K562 (cell line): ENCODE results near the gene TBC1D5. TPM values are rescaled to one million over a fixed set of nuclear protein-coding genes. Genes with fewer than 3 reads are reported as not detected.
"Not testable (repeated sequence)": the region's sequence is repeated elsewhere in the genome, so short reads cannot be mapped to it uniquely, and the experiment has no call there.

Source experiments
- ATAC-seq: fragments of 200-7000 bp; cut with Tn5 transposase; 3 replicates; pipeline ENCODE4 v1.9.1; 2020; ENCODE audit warnings: moderate library complexity
- BruUV-seq: library from RNA; stranded (reverse); fragments of 400-500 nt; replicated peaks from 2 replicates; lab custom pipeline; 2021; lab: Mats Ljungman, UMichigan
- CTCF ChIA-PET: fragments of 300-600 bp; formaldehyde crosslinking; extraction: SDS; loops from one replicate; lab custom pipeline; 2021; ENCODE audit warnings: low intra/inter-chr PET ratio; lab: Yijun Ruan, JAX
- POLR2A ChIA-PET: fragments of 300-600, 350-650 bp; sonication (Branson Sonifier 250); formaldehyde crosslinking; extraction: SDS; loops from one replicate; lab custom pipeline; 2021; ENCODE audit warnings: antibody characterized with exemption, inconsistent platforms; lab: Yijun Ruan, JAX
- DNase-seq, 4 experiments: peaks; one replicate each; pipeline versions ENCODE4 v3.0.0 to v3.0.0-alpha.2; 2011 to 2018; ENCODE audit warnings: low spot score in 3 of 4, mixed read lengths in 3 of 4; ENCODE audit errors: extremely low read depth in 1 of 4
- FAIRE-seq: peaks from 2 replicates; lab custom pipeline; 2011; peaks lifted over from hg19 to GRCh38; lab: Jason Lieb, UNC
- H2AFZ ChIP-seq: 2 replicates; pipeline ENCODE4 v1.6.0; 2011; ENCODE audit warnings: low read depth, low read length, control low read depth, inconsistent platforms
- H3K27ac ChIP-seq: fragments of 200-600 bp; 3 replicates; pipeline ENCODE4 v1.8.0; 2011; ENCODE audit warnings: low read depth, mild to moderate bottlenecking, control low read depth, inconsistent platforms, low read length, moderate library complexity, mixed read lengths; ENCODE audit errors: extremely low read depth
- H3K27me3 ChIP-seq, 2 experiments: fragments of 300-600 bp in 1 of 2; 2 replicates in 1 of 2; 3 replicates in 1 of 2; pipeline versions ENCODE4 v1.6.0 to v1.8.0; 2011; ENCODE audit warnings: inconsistent platforms in 2 of 2, low read length in 2 of 2, mild to moderate bottlenecking in 1 of 2, mixed read lengths in 1 of 2, moderate library complexity in 1 of 2; ENCODE audit not compliant: control insufficient read depth in 2 of 2, insufficient read depth in 2 of 2
- H3K36me3 ChIP-seq: fragments of 300-600 bp; 3 replicates; pipeline ENCODE4 v1.8.0; 2011; ENCODE audit warnings: mild to moderate bottlenecking, low read length, inconsistent platforms; ENCODE audit not compliant: control insufficient read depth, insufficient read depth
- H3K4me1 ChIP-seq, 2 experiments: fragments of 200-600 bp in 1 of 2; replicated peaks in 1 of 2; 2 replicates in 1 of 2; 3 replicates in 1 of 2; pipeline versions ENCODE4 v1.5.1 to v1.8.0; 2011; ENCODE audit warnings: inconsistent platforms in 2 of 2, low read length in 2 of 2, mild to moderate bottlenecking in 1 of 2, mixed read lengths in 1 of 2, moderate library complexity in 1 of 2; ENCODE audit not compliant: control insufficient read depth in 2 of 2, insufficient read depth in 2 of 2
- H3K4me2 ChIP-seq: 2 replicates; pipeline ENCODE4 v1.6.1; 2011; ENCODE audit warnings: low read length, control low read depth, inconsistent platforms, mixed read lengths; ENCODE audit not compliant: insufficient read depth
- H3K4me3 ChIP-seq: fragments of 200-600 bp; sonication (generic), shearing (Covaris generic); 2 replicates; pipeline ENCODE4 v1.5.1; 2016; ENCODE audit warnings: control low read depth, inconsistent platforms
- H3K79me2 ChIP-seq: fragments of 200-600 bp; 3 replicates; pipeline ENCODE4 v1.8.0; 2011; ENCODE audit warnings: low read length, inconsistent platforms; ENCODE audit not compliant: control insufficient read depth, insufficient read depth
- H3K9ac ChIP-seq, 2 experiments: 2 replicates each; pipeline versions ENCODE4 v1.6.0 to v1.6.1; 2011; ENCODE audit warnings: low read depth in 2 of 2, low read length in 2 of 2, control low read depth in 1 of 2, inconsistent platforms in 1 of 2, mild to moderate bottlenecking in 1 of 2, mixed read lengths in 1 of 2; ENCODE audit not compliant: insufficient read depth in 1 of 2
- H3K9me1 ChIP-seq: one replicate; pipeline ENCODE4 v1.6.0; 2011; ENCODE audit warnings: inconsistent platforms, mild to moderate bottlenecking, low read length, moderate library complexity; ENCODE audit not compliant: control insufficient read depth, insufficient read depth
- H3K9me3 ChIP-seq: replicated peaks from 2 replicates; pipeline ENCODE4 v1.5.1; 2011; ENCODE audit warnings: low read depth, low read length, inconsistent platforms; ENCODE audit not compliant: control insufficient read depth, insufficient read depth
- H4K20me1 ChIP-seq: replicated peaks from 2 replicates; pipeline ENCODE4 v1.6.1; 2011; ENCODE audit warnings: low read length, inconsistent platforms, mixed read lengths; ENCODE audit not compliant: control insufficient read depth, insufficient read depth
- IRF2 ChIP-seq: sonication (generic); formaldehyde crosslinking; IDR thresholded peaks from 2 replicates; pipeline ENCODE4 v1.8.1; 2022; ENCODE audit warnings: mild to moderate bottlenecking, missing genetic modification reagents
- KLF10 ChIP-seq: fragments of 250-450 bp; sonication (Bioruptor Pico); IDR thresholded peaks from 2 replicates; pipeline ENCODE4 v1.6.1; 2021; ENCODE audit warnings: matching md5 sums
- NEUROD1 ChIP-seq: fragments of 150-350 bp; IDR thresholded peaks from 2 replicates; pipeline ENCODE4 v1.6.1; 2014; ENCODE audit warnings: borderline replicate concordance, low read length, low read depth; ENCODE audit not compliant: partially characterized antibody
- ZNF134 ChIP-seq: fragments of 250-450 bp; sonication (Bioruptor Pico); conservative IDR thresholded peaks from 2 replicates; pipeline ENCODE4 v1.4.0; 2020
- WGBS: fragments of 100-300 bp; shearing (Covaris generic); methylation state at CpG from one replicate; pipeline ENCODE4 v1.1.6; 2016; ENCODE audit warnings: low coverage, mixed read lengths; ENCODE audit not compliant: insufficient coverage; ENCODE audit errors: missing lambda C conversion rate; 5-methylcytosine and 5-hydroxymethylcytosine counted together
- in situ Hi-C: fragments of 300-500 bp; cut with MboI; formaldehyde crosslinking; loops from 4 replicates; pipeline ENCODE4 v1.15.0; 2018; ENCODE audit warnings: inconsistent platforms, mixed read lengths
- intact Hi-C: fragments of 100-400 bp; cut with micrococcal nuclease; formaldehyde crosslinking; loops from 2 replicates; pipeline ENCODE4 v1.14.2; 2022
- polyA plus RNA-seq, 8 experiments: library from polyadenylated mRNA; depleted of rRNA in 4 of 8; stranded (reverse) in 5 of 8; unstranded in 3 of 8; fragments of >200 nt; fragmentation: Nextera tagmentation in 2 of 8; fragmentation: Illumina TruSeq in 1 of 8; extraction: Ambion mirVana in 2 of 8; extraction: Trizol in 1 of 8; gene quantifications; 2 replicates each; pipeline versions ENCODE4 v1.2.1 to v1.2.3, GENCODE V29; 2011 to 2014; ENCODE audit warnings: inconsistent platforms in 1 of 8, missing spikeins in 1 of 8
- total RNA-seq, 7 experiments: library from RNA; depleted of rRNA in 6 of 7; stranded (reverse); fragments of >200 nt in 6 of 7; fragmentation: Illumina TruSeq in 2 of 7; extraction: Trizol in 2 of 7; gene quantifications; 2 replicates each; pipeline versions ENCODE4 v1.2.1 to v1.2.3, GENCODE V29; 2011 to 2021; ENCODE audit warnings: low replicate concordance in 1 of 7

TBC1D5 gene
- total and polyA plus RNA-seq, 9 of the 15 experiments (the other 6 are each of a cell fraction or from before 2014, with no cell fraction given) = 2.9 to 38.1 (median 25.6) TPM

DNA sequence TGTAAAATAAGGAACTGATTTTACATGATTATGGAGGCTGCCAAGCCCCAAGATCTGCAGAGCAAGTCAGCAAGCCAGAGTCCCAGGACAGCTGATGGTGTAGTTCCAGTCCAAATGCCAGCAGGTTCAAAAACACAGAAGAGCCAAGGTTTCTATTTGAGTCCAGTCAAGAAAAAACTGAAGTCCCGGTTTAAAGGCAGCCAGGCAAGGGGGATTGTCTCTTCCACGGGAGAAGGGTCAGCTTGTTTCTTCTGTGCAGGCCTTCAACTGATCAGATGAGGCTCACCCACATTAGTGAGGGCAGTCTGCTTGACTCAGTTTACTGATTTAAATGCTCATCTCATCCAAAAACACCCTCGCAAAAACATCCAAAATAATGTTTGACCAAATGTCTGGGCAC lies 611.5 kb downstream of the TBC1D5 start:
- peaks cover 9 to 27% of the 10 kb centered on the region in 2 experiments; a peak in 4 of 5 replicates for H3K27me3 ChIP-seq
- ATAC-seq = no peak
- in situ Hi-C loops = no loop called here
- TF ChIP-seq ZNF134 (CRISPR knock-in tag) (peak; percentile 86), IRF2 (no peak)
- TF ChIP-seq, all 486 proteins: peak for 1
- H3K27ac ChIP-seq = no peak overlapping the region
- H3K9ac ChIP-seq = no peak overlapping the region
- BruUV-seq = no TSS peak
- H3K4me2 ChIP-seq = no peak overlapping the region
- H4K20me1 ChIP-seq = no peaks in the 10 kb centered on the region
- POLR2A ChIA-PET = interaction anchor here (0.7 to 1.2 kb wide), 3 partner anchors 8 to 529 kb away, joined by 3 to 4 read pairs (median 3); no protein-coding TSS in a partner anchor
- no peaks in the 10 kb centered on the region for H3K79me2 ChIP-seq
- H3K4me1 ChIP-seq = no peaks in the 10 kb centered on the region
- FAIRE-seq = no peak
- CTCF ChIA-PET = no interaction called here
- intact Hi-C loops = no loop called here
- no peaks in the 10 kb centered on the region for H3K9me1 ChIP-seq
- H3K36me3 ChIP-seq = no peaks in the 10 kb centered on the region
- no peak overlapping the region for H3K4me3 ChIP-seq
- no peak for DNase-seq
- WGBS = 3% methylated on average over 3 of the region's 3 CpGs
- no peak overlapping the region for H2AFZ ChIP-seq
- no peaks in the 10 kb centered on the region for H3K9me3 ChIP-seq

- Histone ChIP-seq H3K9me1 (no peaks in the 10 kb centered on the region), H3K9me3 (no peaks in the 10 kb centered on the region), H3K79me2 (no peaks in the 10 kb centered on the region), H4K20me1 (no peaks in the 10 kb centered on the region), H3K27me3 (peaks cover 6 to 22% of the 10 kb centered on the region in 2 experiments; a peak in 4 of 5 replicates), H3K4me2 (no peak overlapping the region), H3K9ac (no peak overlapping the region), H3K4me3 (no peak overlapping the region), H3K4me1 (no peaks in the 10 kb centered on the region), H2AFZ (no peak overlapping the region), H3K36me3 (no peaks in the 10 kb centered on the region), H3K27ac (no peak overlapping the region)
- no peak for FAIRE-seq
- CTCF ChIA-PET = no interaction called here
- WGBS = 0% methylated on average over 3 of the region's 3 CpGs
- no peak for ATAC-seq
- POLR2A ChIA-PET = no interaction called here
- DNase-seq = no peak
- no TSS peak for BruUV-seq
- TF ChIP-seq NEUROD1 (no peak), KLF10 (CRISPR knock-in tag) (no peak)
- intact Hi-C loops = no loop called here
- in situ Hi-C loops = no loop called here
These were observed 612.9 kb downstream of the TBC1D5 start for GRCh38 chr3:17129556-17129955.

DNA sequence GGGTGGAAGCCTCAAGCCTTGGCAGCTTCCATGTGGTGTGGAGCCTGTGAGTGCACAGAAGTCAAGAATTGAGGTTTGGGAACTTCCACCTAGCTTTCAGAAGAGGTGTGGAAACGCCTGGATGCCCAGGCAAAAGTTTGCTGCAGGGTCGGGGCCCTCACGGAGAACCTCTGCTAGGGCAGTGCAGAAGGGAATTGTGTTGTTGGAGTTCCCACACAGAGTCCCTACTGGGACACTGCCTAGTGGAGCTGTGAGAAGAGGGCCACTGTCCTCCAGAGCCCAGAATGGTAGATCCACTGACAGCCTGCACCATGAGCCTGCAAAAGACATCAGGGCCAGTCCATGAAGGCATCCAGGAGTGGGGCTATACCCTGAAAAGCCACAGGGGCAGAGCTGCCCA lies 613.8 kb downstream of the TBC1D5 start:
- POLR2A ChIA-PET, CTCF ChIA-PET: not testable (repeated sequence)

More for the DNA sequence above, 613.8 kb downstream of the TBC1D5 start:
- H3K9me1 ChIP-seq, H3K27ac ChIP-seq, H3K4me2 ChIP-seq, H4K20me1 ChIP-seq, DNase-seq, H3K4me1 ChIP-seq, in situ Hi-C loops, BruUV-seq, H3K9ac ChIP-seq, H3K4me3 ChIP-seq, ATAC-seq, intact Hi-C loops, H2AFZ ChIP-seq, H3K79me2 ChIP-seq, FAIRE-seq, H3K9me3 ChIP-seq, H3K36me3 ChIP-seq: not testable (repeated sequence)
- 0% methylated on average over 3 of the region's 3 CpGs for WGBS
- H3K27me3 ChIP-seq = peaks cover under 1 to 13% of the 10 kb centered on the region in 2 experiments; a peak in 3 of 5 replicates
